PC-3 (cell line): ENCODE measurements around the gene ZSCAN12.

ENCODE experiments used
- CTCF ChIP-seq: fragments of 300-600 bp; sonication (generic); conservative IDR thresholded peaks from 2 replicates; pipeline ENCODE4 v1.5.1; 2017; ENCODE audit warnings: antibody characterized with exemption, low read depth, mild to moderate bottlenecking, low read length
- EZH2 ChIP-seq: fragments of 300-600 bp; sonication (generic); IDR thresholded peaks from one replicate; pipeline ENCODE4 v1.6.1; 2017; ENCODE audit warnings: antibody characterized with exemption, mild to moderate bottlenecking, low read length; ENCODE audit not compliant: unreplicated experiment

GRCh38 chr6:28353981-28354676, 45.4 kb downstream of the ZSCAN12 start:
- no peak for TF ChIP-seq EZH2
- TF ChIP-seq CTCF: no peak
